NCI-H446 (cell line): ENCODE data around the gene ZBTB46.
"Not testable (repeated sequence)": the region's sequence is repeated elsewhere in the genome, so short reads cannot be mapped to it uniquely, and the experiment has no call there.

ENCODE experiments used
- DNase-seq, 2 experiments: peaks; one replicate each; lab custom pipeline; 2025; lab: John Stamatoyannopoulos, UW

ZBTB46 gene

GRCh38 chr20:63814891-63815614 lies 16.0 kb downstream of the ZBTB46 start:
- no peak for DNase-seq

GRCh38 chr20:63811491-63811875 lies 19.6 kb downstream of the ZBTB46 start:
- DNase-seq: no peak

GRCh38 chr20:63810730-63811490 lies 20.2 kb downstream of the ZBTB46 start:
- DNase-seq: no peak

GRCh38 chr20:63809856-63810255 lies 21.2 kb downstream of the ZBTB46 start:
- no peak for DNase-seq

- DNase-seq: no peak
Observed at GRCh38 chr20:63808964-63809674, 21.9 kb downstream of the ZBTB46 start.

- DNase-seq: no peak
Observed at GRCh38 chr20:63808145-63808724, 22.8 kb downstream of the ZBTB46 start.

- no peak for DNase-seq
Observed at GRCh38 chr20:63807654-63808053, 23.4 kb downstream of the ZBTB46 start.

- DNase-seq: no peak
Observed at GRCh38 chr20:63804308-63804636, 26.8 kb downstream of the ZBTB46 start.

GRCh38 chr20:63802469-63803240 lies 28.4 kb downstream of the ZBTB46 start:
- no peak for DNase-seq

- not testable (repeated sequence) for DNase-seq
Observed at GRCh38 chr20:63801174-63801573, 29.9 kb downstream of the ZBTB46 start.

- DNase-seq: not testable (repeated sequence)
Observed at GRCh38 chr20:63800411-63800810, 30.7 kb downstream of the ZBTB46 start.

- DNase-seq: not testable (repeated sequence)
Observed at GRCh38 chr20:63799127-63799526, 31.9 kb downstream of the ZBTB46 start.

GRCh38 chr20:63797175-63797574 lies 33.9 kb downstream of the ZBTB46 start:
- not testable (repeated sequence) for DNase-seq

- no peak for DNase-seq
Observed at GRCh38 chr20:63795178-63795830, 35.8 kb downstream of the ZBTB46 start.

- no peak for DNase-seq
Observed at GRCh38 chr20:63794614-63795013, 36.5 kb downstream of the ZBTB46 start.

- DNase-seq: no peak
Observed at GRCh38 chr20:63792866-63793265, 38.2 kb downstream of the ZBTB46 start.

GRCh38 chr20:63791497-63792156 lies 39.4 kb downstream of the ZBTB46 start:
- no peak for DNase-seq

GRCh38 chr20:63790572-63791168 lies 40.4 kb downstream of the ZBTB46 start:
- DNase-seq: no peak

- DNase-seq: no peak
Observed at GRCh38 chr20:63789836-63790571, 41.1 kb downstream of the ZBTB46 start.

- DNase-seq: no peak
Observed at GRCh38 chr20:63787749-63788148, 43.3 kb downstream of the ZBTB46 start.
